ENCODE measurements around the gene HOXB2.

DNA sequence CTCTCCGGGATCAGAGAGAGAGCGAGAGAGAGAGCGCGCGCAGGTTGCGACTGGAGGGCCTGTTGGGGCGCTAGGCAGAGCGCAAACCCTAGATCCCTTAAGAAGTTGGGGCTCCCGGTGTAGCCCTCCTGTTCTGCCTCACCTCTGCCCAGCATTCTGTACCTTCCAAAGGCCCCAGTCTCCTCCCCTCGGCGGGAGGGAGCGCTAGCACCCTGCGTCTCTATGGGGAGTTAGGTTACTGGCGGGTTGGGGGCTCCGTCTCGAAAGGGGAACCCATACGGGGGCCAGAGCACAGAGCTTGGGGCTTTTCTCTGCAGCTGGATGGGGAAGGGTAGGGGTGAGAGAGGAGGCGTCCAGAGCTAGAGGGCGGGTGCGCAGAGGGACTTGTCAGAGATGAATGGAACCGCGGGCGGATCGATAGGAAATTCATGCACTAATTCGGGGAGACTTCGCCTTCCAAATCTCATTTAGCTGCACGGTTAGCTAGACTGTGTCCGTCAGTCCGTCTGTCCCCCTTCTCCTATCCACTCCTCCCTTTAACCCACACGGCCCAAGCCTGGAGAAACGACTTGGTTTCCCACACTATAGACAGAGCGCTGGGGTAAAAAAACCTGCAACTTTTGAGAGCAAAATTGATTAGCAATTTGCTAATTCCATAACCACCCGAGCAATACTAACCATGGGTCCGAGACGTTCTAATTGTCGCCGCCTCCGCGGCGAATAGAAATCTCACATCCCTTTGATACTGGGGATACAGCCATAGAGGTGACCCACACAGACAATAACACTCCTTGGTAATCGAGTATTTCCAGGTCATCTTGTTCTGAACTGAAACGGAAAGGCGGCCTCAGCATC, 33.9 kb upstream of the HOXB2 start:
- no peak for TF ChIP-seq CTCF (IDR thresholded peaks at IDR 0.05)
- no peak for TF ChIP-seq POLR2A (IDR thresholded peaks at IDR 0.05)

All from testis (tissue), 2 donors.